HG02571 (cell line): ENCODE measurements around the gene GIT1.

Experiments used
- ATAC-seq: cut with Tn5 transposase; IDR thresholded peaks from one replicate; pipeline ENCODE4 v1.9.1; 2021; ENCODE audit warnings: mild to moderate bottlenecking, moderate library complexity; ENCODE audit not compliant: unreplicated experiment

Gene GIT1

GRCh38 chr17:29593591-29594518, 4.4 kb upstream of the GIT1 start:
- ATAC-seq: no peak

GRCh38 chr17:29592850-29593551, 3.6 kb upstream of the GIT1 start, which contains the start of gene ANKRD13B:
Gene ANKRD13B (plus strand): TSS chr17:29593132. CDS start chr17:29593622, 490 bp downstream.
- ATAC-seq: no peak

GRCh38 chr17:29591737-29592608, 2.5 kb upstream of the GIT1 start:
- no peak for ATAC-seq

- no peak for ATAC-seq
These were observed 1.8 kb upstream of the GIT1 start for GRCh38 chr17:29591146-29591736.

- ATAC-seq: no peak
These were observed 1.1 kb upstream of the GIT1 start for GRCh38 chr17:29590411-29591145.

- ATAC-seq: peak; percentile 7
These were observed 661 bp downstream of the GIT1 start for GRCh38 chr17:29588562-29589411.

- no peak for ATAC-seq
These were observed 1.4 kb downstream of the GIT1 start for GRCh38 chr17:29588017-29588561.

GRCh38 chr17:29587591-29587990, 1.9 kb downstream of the GIT1 start:
- ATAC-seq: no peak

- ATAC-seq: no peak
These were observed 2.6 kb downstream of the GIT1 start for GRCh38 chr17:29586676-29587469.

GRCh38 chr17:29585080-29585751, 4.2 kb downstream of the GIT1 start:
- ATAC-seq: no peak

GRCh38 chr17:29584452-29585079, 4.9 kb downstream of the GIT1 start:
- ATAC-seq: no peak

GRCh38 chr17:29583324-29584248, 5.9 kb downstream of the GIT1 start:
- ATAC-seq: no peak

- no peak for ATAC-seq
These were observed 6.7 kb downstream of the GIT1 start for GRCh38 chr17:29582772-29583171.

GRCh38 chr17:29582254-29582765, 7.1 kb downstream of the GIT1 start:
- no peak for ATAC-seq

GRCh38 chr17:29581583-29582253, 7.7 kb downstream of the GIT1 start:
- no peak for ATAC-seq
